Esophagus squamous epithelium (tissue), 4 donors: ENCODE data around the gene BIVM.

Experiments
- POLR2A ChIP-seq, 4 donors: fragments of 450-650 bp; IDR thresholded peaks; one replicate each; pipeline ENCODE4 v1.6.1; 2017; ENCODE audit warnings: antibody characterized with exemption in 4 of 4, mild to moderate bottlenecking in 4 of 4, moderate library complexity in 3 of 4
- TF ChIP-seq, protein P1 (sequence below), 6 experiments: fragments of 450-650 bp in 4 of 6; fragments of 200-600 bp in 2 of 6; sonication (generic) in 2 of 6; IDR thresholded peaks; one replicate each; pipeline ENCODE4 v1.5.1; 2016 to 2019; ENCODE audit warnings: antibody characterized with exemption in 6 of 6, mild to moderate bottlenecking in 4 of 6, moderate library complexity in 4 of 6

DNA sequence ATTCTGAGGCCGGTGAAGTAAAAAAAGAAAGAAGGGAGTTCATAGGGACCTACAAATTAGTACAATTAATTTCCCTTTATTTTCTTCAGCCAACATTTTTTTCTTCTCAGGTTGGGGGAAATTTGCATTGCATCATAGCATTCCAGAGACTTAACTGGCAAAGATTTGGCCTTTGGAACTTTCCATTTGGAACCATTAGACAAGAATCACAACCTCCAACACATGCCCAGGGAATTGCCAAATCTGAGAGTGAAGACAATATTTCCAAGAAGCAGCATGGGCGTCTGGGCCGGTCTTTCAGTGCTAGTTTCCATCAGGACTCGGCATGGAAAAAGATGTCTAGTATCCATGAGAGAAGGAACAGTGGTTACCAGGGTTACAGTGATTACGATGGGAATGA, 40.5 kb downstream of the BIVM start:
- TF ChIP-seq, protein P1, sequence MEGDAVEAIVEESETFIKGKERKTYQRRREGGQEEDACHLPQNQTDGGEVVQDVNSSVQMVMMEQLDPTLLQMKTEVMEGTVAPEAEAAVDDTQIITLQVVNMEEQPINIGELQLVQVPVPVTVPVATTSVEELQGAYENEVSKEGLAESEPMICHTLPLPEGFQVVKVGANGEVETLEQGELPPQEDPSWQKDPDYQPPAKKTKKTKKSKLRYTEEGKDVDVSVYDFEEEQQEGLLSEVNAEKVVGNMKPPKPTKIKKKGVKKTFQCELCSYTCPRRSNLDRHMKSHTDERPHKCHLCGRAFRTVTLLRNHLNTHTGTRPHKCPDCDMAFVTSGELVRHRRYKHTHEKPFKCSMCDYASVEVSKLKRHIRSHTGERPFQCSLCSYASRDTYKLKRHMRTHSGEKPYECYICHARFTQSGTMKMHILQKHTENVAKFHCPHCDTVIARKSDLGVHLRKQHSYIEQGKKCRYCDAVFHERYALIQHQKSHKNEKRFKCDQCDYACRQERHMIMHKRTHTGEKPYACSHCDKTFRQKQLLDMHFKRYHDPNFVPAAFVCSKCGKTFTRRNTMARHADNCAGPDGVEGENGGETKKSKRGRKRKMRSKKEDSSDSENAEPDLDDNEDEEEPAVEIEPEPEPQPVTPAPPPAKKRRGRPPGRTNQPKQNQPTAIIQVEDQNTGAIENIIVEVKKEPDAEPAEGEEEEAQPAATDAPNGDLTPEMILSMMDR (IDR thresholded peaks at IDR 0.05): no peak
- TF ChIP-seq POLR2A (IDR thresholded peaks at IDR 0.05): no peak
